CD14-positive monocyte (primary cell): ENCODE results near the gene TUBB4A. TPM values are rescaled to one million over a fixed set of nuclear protein-coding genes. Genes with fewer than 3 reads are reported as not detected.

Experiments
- DNase-seq, 3 donors: peaks; one replicate each; pipeline ENCODE4 v3.0.0-alpha.2; 2011 to 2022
- H2AFZ ChIP-seq: 2 replicates; pipeline ENCODE4 v1.6.0; 2012; ENCODE audit warnings: mild to moderate bottlenecking, low read depth, low read length, inconsistent platforms; ENCODE audit not compliant: insufficient read depth, poor library complexity, severe bottlenecking
- H3K27ac ChIP-seq, 2 donors: 1 replicate in 1 of 2; 2 replicates in 1 of 2; pipeline ENCODE4 v1.5.1; 2012 to 2013; ENCODE audit warnings: low read length in 2 of 2, control low read depth in 1 of 2, inconsistent platforms in 1 of 2, low read depth in 1 of 2, mild to moderate bottlenecking in 1 of 2
- H3K27me3 ChIP-seq, 2 donors: one replicate each; pipeline versions ENCODE4 v1.6.0 to v1.6.1; 2011 to 2013; ENCODE audit warnings: low read length in 2 of 2; ENCODE audit not compliant: control insufficient read depth in 2 of 2, insufficient read depth in 2 of 2
- H3K36me3 ChIP-seq, 2 donors: replicated peaks in 1 of 2; 1 replicate in 1 of 2; 2 replicates in 1 of 2; pipeline versions ENCODE4 v1.5.1 to v1.6.1; 2012 to 2013; ENCODE audit warnings: low read length in 2 of 2, control low read depth in 1 of 2, inconsistent platforms in 1 of 2, mild to moderate bottlenecking in 1 of 2; ENCODE audit not compliant: insufficient read depth in 2 of 2, control insufficient read depth in 1 of 2
- H3K4me1 ChIP-seq, 2 donors: 1 replicate in 1 of 2; 2 replicates in 1 of 2; pipeline versions ENCODE4 v1.5.1 to v1.6.1; 2012 to 2013; ENCODE audit warnings: low read length in 2 of 2, control low read depth in 1 of 2, inconsistent platforms in 1 of 2, mild to moderate bottlenecking in 1 of 2, moderate library complexity in 1 of 2; ENCODE audit not compliant: insufficient read depth in 2 of 2, control insufficient read depth in 1 of 2
- H3K4me2 ChIP-seq: replicated peaks from 2 replicates; pipeline ENCODE3; 2012; ENCODE audit warnings: low read length, moderate library complexity, mild to moderate bottlenecking; ENCODE audit not compliant: poor library complexity, severe bottlenecking; ENCODE audit errors: extremely low read depth
- H3K4me3 ChIP-seq, 3 experiments: fragments of 200-600 bp in 1 of 3; sonication (generic) in 1 of 3; replicated peaks in 1 of 3; 1 replicate in 2 of 3; 2 replicates in 1 of 3; pipeline ENCODE4 v1.5.1; 2011 to 2013; ENCODE audit warnings: low read length in 3 of 3, mild to moderate bottlenecking in 3 of 3, control low read depth in 2 of 3, low read depth in 2 of 3, inconsistent platforms in 1 of 3, moderate library complexity in 1 of 3
- H3K79me2 ChIP-seq: 2 replicates; pipeline ENCODE4 v1.6.0; 2012; ENCODE audit warnings: mild to moderate bottlenecking, control low read depth, inconsistent platforms, low read length, moderate library complexity; ENCODE audit not compliant: insufficient read depth
- H3K9ac ChIP-seq: 2 replicates; pipeline ENCODE4 v1.6.0; 2017; ENCODE audit warnings: low read length, mild to moderate bottlenecking; ENCODE audit not compliant: insufficient read depth, poor library complexity, severe bottlenecking
- H3K9me3 ChIP-seq, 2 donors: replicated peaks in 1 of 2; 1 replicate in 1 of 2; 2 replicates in 1 of 2; pipeline versions ENCODE4 v1.5.1 to v1.6.1; 2012 to 2013; ENCODE audit warnings: low read length in 2 of 2, control low read depth in 1 of 2; ENCODE audit not compliant: control insufficient read depth in 1 of 2, insufficient read depth in 1 of 2
- H4K20me1 ChIP-seq: 2 replicates; pipeline ENCODE4 v1.6.0; 2012; ENCODE audit warnings: mild to moderate bottlenecking, low read length, control low read depth, moderate library complexity; ENCODE audit not compliant: insufficient read depth
- H3K27ac Mint-ChIP-seq, 7 donors: one replicate each; pipeline ENCODE4 v1.8.0; 2020; ENCODE audit warnings: mild to moderate bottlenecking in 7 of 7, mixed read lengths in 7 of 7, moderate library complexity in 6 of 7, inconsistent platforms in 2 of 7
- H3K27me3 Mint-ChIP-seq, 3 donors: one replicate each; pipeline ENCODE4 v1.8.0; 2021 to 2022; ENCODE audit warnings: low read depth in 3 of 3, mild to moderate bottlenecking in 3 of 3, mixed read lengths in 3 of 3, moderate library complexity in 3 of 3, inconsistent platforms in 1 of 3
- H3K36me3 Mint-ChIP-seq, 2 donors: one replicate each; pipeline ENCODE4 v1.8.0; 2020; ENCODE audit warnings: mixed read lengths in 2 of 2, inconsistent platforms in 1 of 2, mild to moderate bottlenecking in 1 of 2
- H3K4me1 Mint-ChIP-seq: one replicate; pipeline ENCODE4 v1.8.0; 2020; ENCODE audit warnings: mild to moderate bottlenecking, mixed read lengths
- H3K4me3 Mint-ChIP-seq, 2 donors: one replicate each; pipeline ENCODE4 v1.8.0; 2020; ENCODE audit warnings: mild to moderate bottlenecking in 2 of 2, mixed read lengths in 2 of 2, moderate library complexity in 1 of 2
- H3K9me3 Mint-ChIP-seq, 7 donors: one replicate each; pipeline ENCODE4 v1.8.0; 2020 to 2022; ENCODE audit warnings: mixed read lengths in 7 of 7, mild to moderate bottlenecking in 6 of 7, moderate library complexity in 6 of 7, inconsistent platforms in 2 of 7
- WGBS: methylation state at CpG from one replicate; pipeline ENCODE4 v1.1.5; 2013; ENCODE audit warnings: missing lambda C conversion rate; ENCODE audit not compliant: insufficient coverage; 5-methylcytosine and 5-hydroxymethylcytosine counted together
- intact Hi-C, 2 donors: fragments of 100-400 bp; cut with micrococcal nuclease; formaldehyde crosslinking; loops; one replicate each; pipeline versions ENCODE4 v1.15.0 to v1.15.1; 2023
- polyA plus RNA-seq, 3 donors: library from polyadenylated mRNA; depleted of rRNA in 1 of 3; unstranded in 2 of 3; stranded (reverse) in 1 of 3; fragments of 300-500 nt in 2 of 3; fragments of >200 nt in 1 of 3; fragmentation: Illumina TruSeq in 2 of 3; gene quantifications; 1 replicate in 2 of 3; 2 replicates in 1 of 3; pipeline ENCODE4 v1.2.3, GENCODE V29; 2012 to 2021
- TF ChIP-seq, protein P1 (sequence below): fragments of 200-600 bp; IDR thresholded peaks from one replicate; pipeline ENCODE4 v1.8.0; 2022; ENCODE audit warnings: antibody characterized with exemption, mild to moderate bottlenecking

TUBB4A gene
- polyA plus RNA-seq, 3 donors: 0.16 TPM; not detected in 2

DNA sequence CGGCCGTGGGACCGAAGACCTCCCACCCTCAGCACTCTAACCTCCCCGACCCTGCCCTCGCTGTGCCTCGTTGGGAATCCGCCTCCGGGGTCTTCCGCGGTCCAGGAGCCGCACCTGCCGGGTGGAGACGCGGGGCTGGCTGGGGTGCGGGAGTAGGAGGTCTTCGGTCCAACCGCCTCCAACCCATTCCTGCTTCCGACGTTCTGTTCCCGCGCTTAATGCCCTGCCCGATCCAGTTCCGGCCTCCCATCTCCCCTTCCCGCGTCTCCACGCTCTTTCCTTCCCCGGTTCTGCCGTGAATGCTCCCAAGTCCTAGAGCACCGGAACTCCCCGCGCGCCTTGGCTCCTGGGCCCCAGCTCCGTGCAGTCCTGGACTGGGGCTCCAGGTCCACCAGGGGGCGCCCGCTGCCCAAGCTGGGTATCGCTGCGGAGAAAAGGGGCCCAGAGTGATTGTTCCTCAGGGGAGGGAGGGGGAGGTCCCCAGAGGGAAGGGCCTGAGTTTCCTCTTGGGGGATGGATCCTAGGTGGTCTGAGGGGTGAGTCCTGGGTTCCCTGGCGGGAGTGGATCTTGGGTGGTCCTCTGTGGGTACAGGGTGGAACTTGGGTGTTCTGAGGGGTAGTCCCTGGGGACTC, 14.7 kb upstream of the TUBB4A start:
- H3K4me1 Mint-ChIP-seq: peaks cover 25% of the 10 kb centered on the region
- peak overlapping the region; percentile 98 to 100 for H3K4me3 Mint-ChIP-seq
- H3K27me3 ChIP-seq: no peaks in the 10 kb centered on the region
- peak; percentile 78 to 86 (median 84) for DNase-seq
- no peaks in the 10 kb centered on the region for H4K20me1 ChIP-seq
- intact Hi-C loops: loop anchor here (2.0 to 10.0 kb wide), 3 partner anchors 116 to 346 kb away; partner anchors contain the start of gene SH2D3A (in 2 of the 2)
- no peaks in the 10 kb centered on the region for H3K36me3 ChIP-seq
- H3K9me3 ChIP-seq: no peaks in the 10 kb centered on the region
- peaks cover 0 to 4% (median 0%) of the 10 kb centered on the region in 7 donors for H3K9me3 Mint-ChIP-seq
- H3K27ac Mint-ChIP-seq: peak overlapping the region; percentile 83 to 97 (median 89)
- peak overlapping the region; percentile 65 to 82 (median 74) for H3K4me3 ChIP-seq
- TF ChIP-seq, protein P1, sequence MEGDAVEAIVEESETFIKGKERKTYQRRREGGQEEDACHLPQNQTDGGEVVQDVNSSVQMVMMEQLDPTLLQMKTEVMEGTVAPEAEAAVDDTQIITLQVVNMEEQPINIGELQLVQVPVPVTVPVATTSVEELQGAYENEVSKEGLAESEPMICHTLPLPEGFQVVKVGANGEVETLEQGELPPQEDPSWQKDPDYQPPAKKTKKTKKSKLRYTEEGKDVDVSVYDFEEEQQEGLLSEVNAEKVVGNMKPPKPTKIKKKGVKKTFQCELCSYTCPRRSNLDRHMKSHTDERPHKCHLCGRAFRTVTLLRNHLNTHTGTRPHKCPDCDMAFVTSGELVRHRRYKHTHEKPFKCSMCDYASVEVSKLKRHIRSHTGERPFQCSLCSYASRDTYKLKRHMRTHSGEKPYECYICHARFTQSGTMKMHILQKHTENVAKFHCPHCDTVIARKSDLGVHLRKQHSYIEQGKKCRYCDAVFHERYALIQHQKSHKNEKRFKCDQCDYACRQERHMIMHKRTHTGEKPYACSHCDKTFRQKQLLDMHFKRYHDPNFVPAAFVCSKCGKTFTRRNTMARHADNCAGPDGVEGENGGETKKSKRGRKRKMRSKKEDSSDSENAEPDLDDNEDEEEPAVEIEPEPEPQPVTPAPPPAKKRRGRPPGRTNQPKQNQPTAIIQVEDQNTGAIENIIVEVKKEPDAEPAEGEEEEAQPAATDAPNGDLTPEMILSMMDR: peak; percentile 94
- H3K79me2 ChIP-seq: no peaks in the 10 kb centered on the region
- 0% methylated on average over 21 of the region's 38 CpGs for WGBS
- peak overlapping the region; percentile 58 for H3K9ac ChIP-seq
- peak overlapping the region; percentile 90 for H2AFZ ChIP-seq
- no peaks in the 10 kb centered on the region for H3K36me3 Mint-ChIP-seq
- H3K27me3 Mint-ChIP-seq: peaks cover 5 to 28% (median 20%) of the 10 kb centered on the region in 3 donors
- H3K4me1 ChIP-seq: peaks cover 18 to 31% of the 10 kb centered on the region in 2 donors
- peak overlapping the region; percentile 38 to 52 for H3K27ac ChIP-seq
- H3K4me2 ChIP-seq: peak overlapping the region; percentile 88

DNA sequence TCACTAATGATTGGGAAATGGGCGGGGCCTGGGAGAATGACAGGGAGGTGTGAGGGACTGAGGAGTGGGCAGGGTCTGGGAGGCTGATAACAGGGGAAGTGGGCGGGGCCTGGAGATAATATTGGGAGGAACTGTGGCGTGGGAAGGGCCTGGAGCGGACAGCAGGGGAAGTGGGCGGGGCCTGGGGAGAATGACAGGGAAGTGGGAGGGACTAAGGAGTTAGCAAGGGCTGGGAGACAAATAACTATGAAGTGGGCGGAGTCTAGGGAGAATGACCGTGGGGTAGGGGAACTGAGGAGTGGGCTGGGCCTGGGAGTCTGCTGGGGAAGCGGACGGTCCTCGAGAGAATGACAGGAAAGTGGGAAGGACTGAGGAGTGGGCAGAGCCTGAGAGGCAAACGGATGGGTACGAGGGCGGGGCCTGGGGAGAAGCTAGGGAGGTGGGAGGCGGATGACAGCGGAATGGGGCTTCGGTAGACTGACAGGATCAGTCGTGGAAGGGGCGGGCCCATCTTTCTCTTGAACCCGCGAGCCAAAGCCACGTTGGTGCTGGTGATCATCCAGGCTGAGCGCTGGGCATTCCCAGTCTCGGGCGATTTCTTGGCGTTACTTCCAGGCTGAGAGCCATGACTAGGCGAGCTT, 14.0 kb upstream of the TUBB4A start:
- peaks cover 17 to 30% of the 10 kb centered on the region in 2 donors for H3K4me1 ChIP-seq
- H3K36me3 ChIP-seq: no peaks in the 10 kb centered on the region
- H3K27me3 ChIP-seq: no peaks in the 10 kb centered on the region
- H3K4me1 Mint-ChIP-seq: peaks cover 24% of the 10 kb centered on the region
- intact Hi-C loops: loop anchor here (2.0 to 10.0 kb wide), 3 partner anchors 117 to 347 kb away; partner anchors contain the start of gene SH2D3A (in 2 of the 2)
- H3K9me3 ChIP-seq: no peaks in the 10 kb centered on the region
- H3K9me3 Mint-ChIP-seq: peaks cover 0 to 4% (median 0%) of the 10 kb centered on the region in 7 donors
- peaks cover 5 to 28% (median 20%) of the 10 kb centered on the region in 3 donors for H3K27me3 Mint-ChIP-seq
- peak overlapping the region; percentile 83 to 97 (median 89) for H3K27ac Mint-ChIP-seq
- peak overlapping the region; percentile 98 to 100 for H3K4me3 Mint-ChIP-seq
- H3K4me2 ChIP-seq: peak overlapping the region; percentile 88
- H2AFZ ChIP-seq: peak overlapping the region; percentile 90
- TF ChIP-seq, protein P1: no peak
- H3K4me3 ChIP-seq: peak overlapping the region; percentile 65 to 82 (median 74)
- no peaks in the 10 kb centered on the region for H3K36me3 Mint-ChIP-seq
- no peaks in the 10 kb centered on the region for H4K20me1 ChIP-seq
- WGBS: 0% methylated on average over 26 of the region's 26 CpGs
- peak; percentile 86 to 93 (median 93) for DNase-seq
- peak overlapping the region; percentile 58 for H3K9ac ChIP-seq
- H3K79me2 ChIP-seq: no peaks in the 10 kb centered on the region
- H3K27ac ChIP-seq: peak overlapping the region; percentile 38 to 52
